Nephron (organoid): ENCODE measurements around the gene EIF1.

ENCODE experiments used
- H3K27ac Mint-ChIP-seq, 3 experiments: 2 replicates each; pipeline ENCODE4 v1.8.0; 2020; ENCODE audit warnings: mixed read lengths in 3 of 3, mild to moderate bottlenecking in 2 of 3, moderate library complexity in 1 of 3
- H3K27me3 Mint-ChIP-seq: 2 replicates; pipeline ENCODE4 v1.8.0; 2021; ENCODE audit warnings: low read depth, mild to moderate bottlenecking, moderate library complexity, mixed read lengths
- H3K36me3 Mint-ChIP-seq: 2 replicates; pipeline ENCODE4 v1.8.0; 2020; ENCODE audit warnings: low read depth, mixed read lengths
- H3K4me1 Mint-ChIP-seq: 2 replicates; pipeline ENCODE4 v1.8.0; 2020; ENCODE audit warnings: mixed read lengths
- H3K4me3 Mint-ChIP-seq, 3 experiments: 2 replicates each; pipeline ENCODE4 v1.8.0; 2020; ENCODE audit warnings: mild to moderate bottlenecking in 3 of 3, mixed read lengths in 3 of 3, moderate library complexity in 2 of 3
- H3K9me3 Mint-ChIP-seq: 2 replicates; pipeline ENCODE4 v1.8.0; 2020; ENCODE audit warnings: mixed read lengths
- TF ChIP-seq, protein P1 (sequence below), 3 experiments: fragments of 200-600 bp; sonication (generic); IDR thresholded peaks; one replicate each; pipeline ENCODE4 v1.5.0; 2021; ENCODE audit warnings: antibody characterized with exemption in 3 of 3; ENCODE audit not compliant: unreplicated experiment in 3 of 3

EIF1 gene

DNA sequence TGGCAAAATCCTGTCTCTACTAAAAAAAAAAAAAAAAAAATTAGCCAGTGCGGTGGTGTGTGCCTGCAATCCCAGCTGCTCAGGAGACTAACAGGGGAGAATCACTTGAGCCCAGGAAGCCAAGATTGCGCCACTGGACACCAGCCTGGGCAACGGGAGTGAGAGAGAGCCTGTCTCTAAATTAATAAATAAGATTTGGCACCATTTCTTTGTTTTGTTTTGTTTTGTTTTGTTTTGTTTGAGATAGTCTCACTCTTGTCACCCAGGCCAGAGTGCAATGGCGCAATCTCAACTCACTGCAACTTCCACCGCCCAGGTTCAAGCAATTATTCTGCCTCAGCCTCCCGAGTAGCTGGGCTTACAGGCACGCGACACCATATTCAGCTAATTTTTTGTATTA, 14.0 kb downstream of the EIF1 start:
- no peaks in the 10 kb centered on the region for H3K27me3 Mint-ChIP-seq
- H3K27ac Mint-ChIP-seq = no peak overlapping the region
- peaks cover 8% of the 10 kb centered on the region for H3K4me1 Mint-ChIP-seq
- H3K9me3 Mint-ChIP-seq = no peaks in the 10 kb centered on the region
- no peak overlapping the region for H3K4me3 Mint-ChIP-seq
- H3K36me3 Mint-ChIP-seq = no peaks in the 10 kb centered on the region
- TF ChIP-seq, protein P1, sequence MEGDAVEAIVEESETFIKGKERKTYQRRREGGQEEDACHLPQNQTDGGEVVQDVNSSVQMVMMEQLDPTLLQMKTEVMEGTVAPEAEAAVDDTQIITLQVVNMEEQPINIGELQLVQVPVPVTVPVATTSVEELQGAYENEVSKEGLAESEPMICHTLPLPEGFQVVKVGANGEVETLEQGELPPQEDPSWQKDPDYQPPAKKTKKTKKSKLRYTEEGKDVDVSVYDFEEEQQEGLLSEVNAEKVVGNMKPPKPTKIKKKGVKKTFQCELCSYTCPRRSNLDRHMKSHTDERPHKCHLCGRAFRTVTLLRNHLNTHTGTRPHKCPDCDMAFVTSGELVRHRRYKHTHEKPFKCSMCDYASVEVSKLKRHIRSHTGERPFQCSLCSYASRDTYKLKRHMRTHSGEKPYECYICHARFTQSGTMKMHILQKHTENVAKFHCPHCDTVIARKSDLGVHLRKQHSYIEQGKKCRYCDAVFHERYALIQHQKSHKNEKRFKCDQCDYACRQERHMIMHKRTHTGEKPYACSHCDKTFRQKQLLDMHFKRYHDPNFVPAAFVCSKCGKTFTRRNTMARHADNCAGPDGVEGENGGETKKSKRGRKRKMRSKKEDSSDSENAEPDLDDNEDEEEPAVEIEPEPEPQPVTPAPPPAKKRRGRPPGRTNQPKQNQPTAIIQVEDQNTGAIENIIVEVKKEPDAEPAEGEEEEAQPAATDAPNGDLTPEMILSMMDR (IDR thresholded peaks at IDR 0.05; ENCODE audit: unreplicated experiment in 3 of 3) = no peak

DNA sequence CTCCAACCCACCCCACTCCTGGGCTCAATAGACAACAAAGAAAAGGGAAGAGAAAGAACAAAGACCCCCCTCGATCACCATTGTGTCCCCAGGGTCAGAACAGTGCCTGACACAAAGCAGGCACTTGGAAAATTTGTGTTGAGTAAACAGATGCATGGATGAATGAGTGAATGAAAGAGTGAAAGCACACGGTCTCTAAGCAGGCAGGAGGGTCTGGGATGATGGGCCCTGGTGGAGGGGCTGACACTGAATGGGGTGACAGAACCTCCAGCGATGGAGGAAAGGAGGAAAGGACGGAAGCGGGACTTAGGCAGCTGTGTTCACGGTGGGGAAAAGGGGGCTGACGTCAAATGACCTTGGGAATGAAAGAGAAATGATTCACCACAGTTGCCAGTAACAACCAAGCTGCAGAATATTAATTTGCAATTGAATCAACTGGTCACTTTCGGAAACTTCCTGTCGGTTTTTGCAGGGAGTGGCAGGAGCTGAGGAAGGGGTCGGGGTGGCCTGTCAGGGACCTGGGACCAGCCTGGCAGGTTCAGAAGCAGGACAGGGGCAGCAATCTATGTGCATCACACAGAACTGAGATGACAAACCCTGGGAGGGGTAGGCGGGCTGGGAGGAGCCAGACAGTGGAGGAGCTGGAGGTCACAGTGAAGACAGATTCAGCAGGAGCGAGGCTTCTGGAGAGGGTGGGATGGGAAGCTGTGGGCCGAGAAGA, 16.7 kb downstream of the EIF1 start:
- Mint-ChIP-seq H3K36me3 (no peaks in the 10 kb centered on the region), H3K27me3 (peaks cover 2% of the 10 kb centered on the region), H3K4me3 (no peak overlapping the region), H3K27ac (no peak overlapping the region), H3K4me1 (peaks cover 8% of the 10 kb centered on the region), H3K9me3 (no peaks in the 10 kb centered on the region)
- TF ChIP-seq, protein P1 (IDR thresholded peaks at IDR 0.05; ENCODE audit: unreplicated experiment in 3 of 3) = no peak

DNA sequence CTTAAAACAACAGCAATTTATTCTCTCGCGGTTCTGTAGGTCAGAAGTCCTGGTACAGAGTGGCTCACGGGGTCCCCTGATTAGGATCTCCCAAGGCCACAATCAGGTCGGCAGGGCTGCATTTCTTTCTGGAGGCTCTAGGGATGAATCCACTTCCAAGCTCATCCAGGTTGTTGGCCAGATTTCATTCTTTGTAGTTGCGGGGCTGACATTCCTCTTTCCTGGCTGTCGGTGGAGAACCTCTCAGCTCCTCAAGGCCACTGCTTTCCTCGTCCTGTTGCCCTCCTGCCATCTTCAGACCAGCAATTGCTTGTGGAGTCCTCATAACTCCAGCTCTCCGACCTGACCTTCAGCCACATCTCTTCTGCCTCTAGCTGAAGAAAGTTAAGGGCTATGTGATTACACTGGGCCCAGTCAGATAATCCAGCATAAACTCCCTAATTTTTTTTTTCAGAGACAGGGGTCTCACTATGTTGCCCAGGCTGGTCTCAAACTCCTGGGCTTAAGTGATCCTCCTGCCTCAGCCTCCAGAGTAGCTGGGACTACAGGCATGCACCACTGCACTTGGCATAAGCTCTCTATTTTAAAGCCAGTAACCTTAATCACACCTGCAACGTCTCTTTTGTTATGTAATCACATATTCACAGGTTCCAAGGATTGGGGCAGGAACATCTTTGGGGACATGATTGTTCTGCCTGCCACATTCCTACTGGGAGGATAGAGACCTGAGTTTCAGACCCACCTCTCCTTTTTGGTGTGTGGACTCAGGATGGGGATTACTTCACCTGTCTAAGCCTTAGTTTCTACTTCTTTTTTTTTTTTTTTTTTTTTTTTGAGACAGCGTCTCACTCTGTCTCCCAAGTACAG, 19.4 kb downstream of the EIF1 start:
- H3K36me3 Mint-ChIP-seq = no peaks in the 10 kb centered on the region
- H3K4me3 Mint-ChIP-seq = no peak overlapping the region
- peaks cover 11% of the 10 kb centered on the region for H3K27me3 Mint-ChIP-seq
- no peaks in the 10 kb centered on the region for H3K9me3 Mint-ChIP-seq
- H3K4me1 Mint-ChIP-seq = peaks cover 8% of the 10 kb centered on the region
- H3K27ac Mint-ChIP-seq = no peak overlapping the region
- TF ChIP-seq, protein P1 (IDR thresholded peaks at IDR 0.05; ENCODE audit: unreplicated experiment in 3 of 3) = no peak

DNA sequence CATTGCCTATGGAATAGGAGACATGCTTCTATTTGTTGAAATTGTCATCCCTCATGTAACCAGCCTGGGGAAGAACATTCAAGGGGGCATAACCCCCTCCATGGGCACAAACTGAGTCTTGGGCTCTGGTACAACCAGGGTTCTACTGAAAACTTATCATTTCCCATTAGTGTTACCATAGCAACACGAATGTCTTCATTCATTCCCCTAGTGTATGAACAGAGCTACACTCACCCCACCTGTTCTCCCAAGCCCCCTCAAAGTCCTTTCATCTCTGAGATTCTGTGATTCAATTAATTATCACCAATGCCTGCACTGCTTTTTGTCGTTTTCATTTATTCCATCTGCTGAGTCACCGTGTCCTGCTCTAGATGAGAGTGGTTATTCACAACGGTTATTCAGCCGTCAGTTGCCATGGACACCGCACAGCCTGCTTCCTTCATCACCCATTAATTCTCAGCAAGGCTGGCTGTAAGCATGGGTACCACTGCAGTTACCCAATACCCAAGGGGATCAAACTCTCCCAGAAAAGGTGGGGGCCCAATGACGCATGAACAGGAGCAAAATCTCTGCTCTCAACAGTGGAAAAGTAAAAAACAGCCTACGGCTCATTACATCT, 21.9 kb downstream of the EIF1 start:
- TF ChIP-seq, protein P1 (IDR thresholded peaks at IDR 0.05; ENCODE audit: unreplicated experiment in 3 of 3) = no peak
- H3K27ac Mint-ChIP-seq = no peak overlapping the region
- H3K27me3 Mint-ChIP-seq = peaks cover 11% of the 10 kb centered on the region
- H3K36me3 Mint-ChIP-seq = no peaks in the 10 kb centered on the region
- H3K4me1 Mint-ChIP-seq = peaks cover 2% of the 10 kb centered on the region
- H3K4me3 Mint-ChIP-seq = no peak overlapping the region
- H3K9me3 Mint-ChIP-seq = no peaks in the 10 kb centered on the region

DNA sequence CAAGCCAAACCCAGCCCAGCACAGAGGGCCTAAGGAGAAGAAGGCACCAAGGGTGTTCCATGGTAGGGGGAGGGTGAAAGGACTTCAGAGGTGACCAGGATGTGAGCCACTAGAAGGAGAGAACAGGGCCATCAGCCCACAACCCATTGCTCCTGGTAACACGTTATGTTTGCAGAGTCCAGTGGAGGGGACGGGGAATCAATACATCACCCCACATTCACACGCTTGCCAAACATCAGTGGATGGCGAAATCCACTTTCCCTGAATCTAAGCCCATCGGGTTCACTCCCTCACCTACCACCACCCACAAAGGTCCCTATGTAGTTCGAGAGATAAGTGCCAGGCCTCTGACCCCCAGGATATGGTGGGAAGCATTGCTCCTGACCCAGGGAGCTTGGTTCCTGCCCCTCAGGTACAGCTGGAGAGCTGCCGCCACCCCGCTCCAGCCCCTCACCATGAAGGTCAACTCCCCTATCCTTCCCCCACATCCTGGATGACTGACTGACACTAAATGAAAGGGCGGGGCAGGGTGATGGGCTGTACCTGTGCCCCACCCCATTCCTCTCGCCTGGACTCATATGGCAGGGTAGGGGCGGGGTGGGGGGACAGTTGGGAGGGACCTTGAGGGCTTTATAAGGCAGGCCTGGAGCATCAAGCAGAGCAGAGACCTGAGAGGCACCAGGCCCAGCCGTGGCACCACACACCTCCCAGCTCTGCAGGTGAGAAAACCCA, 23.1 kb downstream of the EIF1 start, which contains the start of gene GAST:
TSS of gene GAST (plus strand) at position 663 of the 732 bp plus-strand sequence. CDS start 3,106 bp downstream, outside the sequence.
- H3K36me3 Mint-ChIP-seq = no peaks in the 10 kb centered on the region
- no peaks in the 10 kb centered on the region for H3K4me1 Mint-ChIP-seq
- H3K27me3 Mint-ChIP-seq = peaks cover 16% of the 10 kb centered on the region
- no peak within 1 kb of the TSS for H3K4me3 Mint-ChIP-seq
- H3K27ac Mint-ChIP-seq = no peak within 1 kb of the TSS
- TF ChIP-seq, protein P1 (IDR thresholded peaks at IDR 0.05; ENCODE audit: unreplicated experiment in 3 of 3) = no peak
- H3K9me3 Mint-ChIP-seq = no peaks in the 10 kb centered on the region
